ENCODE results near the gene CHRM4. TPM values are rescaled to one million over a fixed set of nuclear protein-coding genes. Genes with fewer than 3 reads are reported as not detected.

The CHRM4 gene
- total RNA-seq, 1 experiment from 2014 or later = not detected

DNA sequence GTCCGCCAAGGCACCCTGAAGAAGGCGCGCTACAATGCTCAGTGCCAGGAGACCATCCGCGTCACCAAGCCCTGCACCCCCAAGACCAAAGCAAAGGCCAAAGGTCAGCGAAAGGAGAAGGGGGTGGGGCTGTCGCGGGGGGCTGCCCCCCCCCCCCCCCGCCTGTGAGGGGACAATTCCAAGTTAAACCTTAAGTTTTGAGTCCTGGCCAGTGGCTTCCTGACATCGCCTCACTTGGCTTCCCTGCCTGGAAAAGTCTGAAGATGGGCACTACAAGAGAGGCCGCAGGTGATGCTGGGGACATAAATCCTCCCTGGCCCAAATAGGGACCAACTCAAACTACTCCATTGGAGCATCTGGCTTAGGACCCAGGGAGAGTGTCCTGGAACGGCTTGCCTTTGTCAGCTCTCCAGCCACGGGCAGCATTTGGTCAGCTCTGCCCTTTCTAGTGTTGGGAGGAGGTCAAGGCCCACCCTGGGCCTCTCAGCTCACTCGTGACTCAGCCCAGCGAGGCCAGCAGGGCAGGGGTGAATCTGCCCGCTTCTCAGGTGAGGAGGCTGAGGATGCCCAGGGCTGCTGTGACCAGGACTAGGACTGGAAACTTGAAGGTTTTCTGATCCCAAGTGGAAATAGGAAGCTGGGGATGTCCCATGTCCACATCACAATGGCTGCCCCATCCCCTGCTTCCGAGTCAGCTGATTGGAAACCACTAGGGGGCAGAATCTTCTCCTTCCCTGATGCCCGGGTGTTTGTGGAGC lies 8.8 kb downstream of the CHRM4 start:
- ChIA-PET CTCF (interaction anchor here (0.8 to 1.3 kb wide), 4 partner anchors 15 to 146 kb away, joined by 4 to 5 read pairs (median 4); no protein-coding TSS in a partner anchor), POLR2A (interaction anchor here (0.7 to 0.8 kb wide), 2 partner anchors 10 to 11 kb away, joined by 3 read pairs; no protein-coding TSS in a partner anchor)
- peaks cover 8% of the 10 kb centered on the region for H3K36me3 Mint-ChIP-seq (ENCODE audit: insufficient read depth, unreplicated experiment)
- intact Hi-C loops (cut with micrococcal nuclease) = no loop called here
- no peak overlapping the region for H3K27ac Mint-ChIP-seq (ENCODE audit: low read depth, unreplicated experiment)
- no peak overlapping the region for H3K4me3 Mint-ChIP-seq (ENCODE audit: unreplicated experiment)
- peak; percentile 35 for TF ChIP-seq CTCF (IDR thresholded peaks at IDR 0.05; ENCODE audit: unreplicated experiment)
- no peaks in the 10 kb centered on the region for H3K9me3 Mint-ChIP-seq (ENCODE audit: unreplicated experiment)
- no TSS peak for BruUV-seq (replicated peaks)
- H3K4me1 Mint-ChIP-seq (ENCODE audit: insufficient read depth, unreplicated experiment) = peaks cover 6% of the 10 kb centered on the region
- peak; percentile 64 for DNase-seq (ENCODE audit: unreplicated experiment)
- peaks cover 5% of the 10 kb centered on the region for H3K27me3 Mint-ChIP-seq (ENCODE audit: insufficient read depth, unreplicated experiment)

- no TSS peak for BruUV-seq (replicated peaks)
- CTCF ChIA-PET = no interaction called here
- no peak overlapping the region for H3K4me3 Mint-ChIP-seq (ENCODE audit: unreplicated experiment)
- no peaks in the 10 kb centered on the region for H3K27me3 Mint-ChIP-seq (ENCODE audit: insufficient read depth, unreplicated experiment)
- peaks cover 14% of the 10 kb centered on the region for H3K36me3 Mint-ChIP-seq (ENCODE audit: insufficient read depth, unreplicated experiment)
- H3K27ac Mint-ChIP-seq (ENCODE audit: low read depth, unreplicated experiment) = no peak overlapping the region
- no peak for DNase-seq (ENCODE audit: unreplicated experiment)
- POLR2A ChIA-PET = no interaction called here
- no peak for TF ChIP-seq CTCF (IDR thresholded peaks at IDR 0.05; ENCODE audit: unreplicated experiment)
- intact Hi-C loops (cut with micrococcal nuclease) = no loop called here
- no peaks in the 10 kb centered on the region for H3K9me3 Mint-ChIP-seq (ENCODE audit: unreplicated experiment)
- H3K4me1 Mint-ChIP-seq (ENCODE audit: insufficient read depth, unreplicated experiment) = peaks cover 5% of the 10 kb centered on the region
These were observed 9.5 kb downstream of the CHRM4 start for GRCh38 chr11:46381819-46382645.

DNA sequence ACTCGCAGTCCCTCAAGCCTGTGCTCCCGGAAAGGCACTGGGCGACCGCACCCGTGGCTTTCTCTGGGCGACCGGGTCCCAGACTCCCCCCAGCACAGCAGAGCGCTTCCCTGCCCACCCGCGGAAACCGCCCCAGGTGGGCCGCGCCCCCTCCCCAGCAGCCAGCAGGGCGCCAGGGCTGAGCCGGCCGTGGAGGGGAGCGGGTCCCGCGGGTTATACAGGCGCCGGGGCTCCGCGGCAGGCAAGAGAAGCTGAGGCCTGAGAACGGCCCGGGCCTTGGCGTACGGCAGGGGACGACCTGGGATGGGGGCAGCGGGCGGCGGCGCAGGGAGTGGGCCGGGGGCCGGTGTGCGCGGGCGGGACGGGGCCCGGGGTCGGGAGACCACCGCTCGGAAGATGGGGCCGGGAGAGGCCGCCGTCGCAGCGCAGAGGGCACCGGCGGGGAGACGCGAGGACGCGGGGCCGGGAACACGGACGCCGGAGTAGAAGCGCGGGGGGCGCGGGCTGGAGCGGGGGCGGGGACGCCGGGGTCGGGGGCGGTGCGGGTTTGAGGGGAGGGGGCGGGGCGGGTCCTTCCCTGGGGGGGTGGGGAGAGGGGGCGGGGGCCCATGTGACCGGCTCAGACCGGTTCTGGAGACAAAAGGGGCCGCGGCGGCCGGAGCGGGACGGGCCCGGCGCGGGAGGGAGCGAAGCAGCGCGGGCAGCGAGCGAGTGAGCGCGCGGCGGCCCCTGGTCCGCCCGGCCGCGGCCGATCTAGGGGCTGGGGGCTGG lies 10.3 kb downstream of the CHRM4 start, which contains the start of gene MDK:
MDK (plus strand) TSS at position 622 of the 771 bp plus-strand sequence. CDS start 389 bp downstream, outside the sequence.
- Mint-ChIP-seq H3K36me3 (ENCODE audit: insufficient read depth, unreplicated experiment) (peaks cover 14% of the 10 kb centered on the region), H3K4me3 (ENCODE audit: unreplicated experiment) (peak within 1 kb of the TSS; percentile 61), H3K27ac (ENCODE audit: low read depth, unreplicated experiment) (no peak within 1 kb of the TSS), H3K4me1 (ENCODE audit: insufficient read depth, unreplicated experiment) (no peaks in the 10 kb centered on the region), H3K9me3 (ENCODE audit: unreplicated experiment) (no peaks in the 10 kb centered on the region), H3K27me3 (ENCODE audit: insufficient read depth, unreplicated experiment) (no peaks in the 10 kb centered on the region)
- CTCF ChIA-PET = interaction anchor here (0.7 kb wide), 1 partner anchor 8 kb away, joined by 3 read pairs; no protein-coding TSS in a partner anchor
- POLR2A ChIA-PET = no interaction called here
- no TSS peak for BruUV-seq (replicated peaks)
- no peak for TF ChIP-seq CTCF (IDR thresholded peaks at IDR 0.05; ENCODE audit: unreplicated experiment)
- DNase-seq (ENCODE audit: unreplicated experiment) = no peak
- intact Hi-C loops (cut with micrococcal nuclease) = no loop called here
